B cell (primary cell): Measurements from ENCODE around the gene TAOK2. TPM values are rescaled to one million over a fixed set of nuclear protein-coding genes. Genes with fewer than 3 reads are reported as not detected.

Experiments
- ATAC-seq: fragments of 200-7000 bp; cut with Tn5 transposase; one replicate; pipeline ENCODE4 v1.10.0; 2021; ENCODE audit warnings: low read depth, mild to moderate bottlenecking, moderate number of reproducible peaks, moderate library complexity
- CTCF ChIA-PET: fragments of 350-600 bp; sonication (Branson Sonifier 250); formaldehyde crosslinking; loops from one replicate; lab custom pipeline; 2021; ENCODE audit warnings: antibody characterized with exemption, inconsistent platforms; lab: Charles Lee
- POLR2A ChIA-PET: fragments of 350-600 bp; sonication (Branson Sonifier 250); formaldehyde crosslinking; loops from one replicate; lab custom pipeline; 2021; ENCODE audit warnings: antibody characterized with exemption; lab: Charles Lee
- DNase-seq: peaks from one replicate; pipeline ENCODE4 v3.0.0; 2013
- H2AFZ ChIP-seq: 2 replicates; pipeline ENCODE4 v1.6.1; 2012; ENCODE audit warnings: mild to moderate bottlenecking, low read depth, low read length; ENCODE audit not compliant: insufficient read depth, poor library complexity, severe bottlenecking
- H3K27ac ChIP-seq, 2 donors: 1 replicate in 1 of 2; 2 replicates in 1 of 2; pipeline ENCODE4 v1.5.1; 2012 to 2013; ENCODE audit warnings: low read length in 2 of 2, mild to moderate bottlenecking in 2 of 2, moderate library complexity in 1 of 2
- H3K27me3 ChIP-seq, 4 experiments: fragments of 200-600 bp in 1 of 4; sonication (generic) in 1 of 4; replicated peaks in 1 of 4; 1 replicate in 2 of 4; 2 replicates in 2 of 4; pipeline versions ENCODE4 v1.6.1 to v1.7.0; 2013 to 2016; ENCODE audit warnings: low read length in 3 of 4, mild to moderate bottlenecking in 2 of 4, mixed read lengths in 1 of 4, moderate library complexity in 1 of 4; ENCODE audit not compliant: insufficient read depth in 4 of 4, control insufficient read depth in 3 of 4; ENCODE audit errors: control extremely low read depth in 1 of 4
- H3K36me3 ChIP-seq, 2 experiments: replicated peaks in 1 of 2; 1 replicate in 1 of 2; 2 replicates in 1 of 2; pipeline versions ENCODE4 v1.6.1 to v1.7.1; 2013; ENCODE audit warnings: low read length in 1 of 2; ENCODE audit not compliant: insufficient read depth in 2 of 2, control insufficient read depth in 1 of 2; ENCODE audit errors: control extremely low read depth in 1 of 2, extremely low read depth in 1 of 2
- H3K4me1 ChIP-seq, 2 donors: fragments of 200-600 bp in 1 of 2; sonication (generic) in 1 of 2; 1 replicate in 1 of 2; 2 replicates in 1 of 2; pipeline versions ENCODE4 v1.5.1 to v1.6.1; 2013 to 2017; ENCODE audit warnings: low read length in 2 of 2; ENCODE audit not compliant: control insufficient read depth in 2 of 2, insufficient read depth in 2 of 2
- H3K4me2 ChIP-seq: replicated peaks from 2 replicates; pipeline ENCODE3; 2012; ENCODE audit warnings: mild to moderate bottlenecking, low read depth, low read length; ENCODE audit not compliant: poor library complexity, severe bottlenecking
- H3K4me3 ChIP-seq, 5 experiments: fragments of 200-600 bp in 1 of 5; sonication (generic) in 1 of 5; 1 replicate in 3 of 5; 2 replicates in 2 of 5; pipeline versions ENCODE4 v1.5.1 to v1.7.0; 2011 to 2016; ENCODE audit warnings: low read length in 4 of 5, mild to moderate bottlenecking in 4 of 5, low read depth in 2 of 5, control low read depth in 1 of 5, moderate library complexity in 1 of 5; ENCODE audit not compliant: insufficient read depth in 1 of 5; ENCODE audit errors: control extremely low read depth in 1 of 5, extremely low read depth in 1 of 5
- H3K79me2 ChIP-seq: fragments of 200-600 bp; sonication (generic); one replicate; pipeline ENCODE4 v1.6.0; 2016; ENCODE audit warnings: low read length; ENCODE audit not compliant: control insufficient read depth, insufficient read depth
- H3K9ac ChIP-seq: fragments of 200-600 bp; sonication (generic); 2 replicates; pipeline ENCODE4 v1.6.1; 2017; ENCODE audit warnings: mild to moderate bottlenecking, low read length, moderate library complexity
- H3K9me3 ChIP-seq, 3 donors: one replicate each; pipeline versions ENCODE4 v1.6.1 to v1.7.1; 2013; ENCODE audit warnings: low read length in 2 of 3; ENCODE audit not compliant: control insufficient read depth in 2 of 3, insufficient read depth in 1 of 3; ENCODE audit errors: control extremely low read depth in 1 of 3
- H4K20me1 ChIP-seq: 2 replicates; pipeline ENCODE4 v1.6.0; 2012; ENCODE audit warnings: mild to moderate bottlenecking, low read length; ENCODE audit not compliant: insufficient read depth, control insufficient read depth, poor library complexity, severe bottlenecking
- H3K27ac Mint-ChIP-seq: one replicate; pipeline ENCODE4 v1.8.0; 2021; ENCODE audit warnings: mixed read lengths
- H3K27me3 Mint-ChIP-seq: one replicate; pipeline ENCODE4 v1.8.0; 2021; ENCODE audit warnings: mixed read lengths
- H3K4me1 Mint-ChIP-seq: one replicate; pipeline ENCODE4 v1.8.0; 2021; ENCODE audit warnings: mixed read lengths
- H3K4me3 Mint-ChIP-seq: one replicate; pipeline ENCODE4 v1.8.0; 2021; ENCODE audit warnings: mixed read lengths
- H3K9me3 Mint-ChIP-seq: one replicate; pipeline ENCODE4 v1.8.0; 2022; ENCODE audit warnings: mixed read lengths; ENCODE audit not compliant: insufficient read depth
- EZH2 ChIP-seq: IDR thresholded peaks from 2 replicates; pipeline ENCODE4 v1.6.1; 2012; ENCODE audit warnings: borderline replicate concordance, low read depth, mild to moderate bottlenecking, moderate library complexity, low read length; ENCODE audit not compliant: insufficient read depth, poor library complexity, severe bottlenecking
- WGBS: methylation state at CpG from one replicate; pipeline ENCODE4 v1.1.5; 2013; ENCODE audit warnings: missing lambda C conversion rate; ENCODE audit not compliant: insufficient coverage; 5-methylcytosine and 5-hydroxymethylcytosine counted together
- intact Hi-C: fragments of 100-400 bp; cut with micrococcal nuclease; formaldehyde crosslinking; loops from one replicate; pipeline ENCODE4 v1.10.0; 2022
- polyA plus RNA-seq: library from polyadenylated mRNA; depleted of rRNA; stranded (reverse); fragments of >200 nt; gene quantifications from 2 replicates; pipeline ENCODE4 v1.2.3, GENCODE V29; 2012
- total RNA-seq, 2 donors: library from RNA; stranded (reverse); fragments of 120-200 nt in 1 of 2; gene quantifications; 1 replicate in 1 of 2; 2 replicates in 1 of 2; pipeline versions ENCODE4 v1.2.3 to v1.2.4, GENCODE V29; 2013 to 2022
- TF ChIP-seq, protein P1 (sequence below): fragments of 200-600 bp; IDR thresholded peaks from one replicate; pipeline ENCODE4 v1.8.0; 2022; ENCODE audit warnings: antibody characterized with exemption, mild to moderate bottlenecking

TAOK2 gene
- total and polyA plus RNA-seq, 2 donors (not counting 1 experiment from before 2014, with no cell fraction given) = 30.3 to 50.8 TPM

GRCh38 chr16:29947897-29948296 is 25.8 kb upstream of the TAOK2 start:
- ChIA-PET CTCF (interaction anchor here (0.7 kb wide), 2 partner anchors 92 to 231 kb away, joined by 5 to 8 read pairs; no protein-coding TSS in a partner anchor), POLR2A (no interaction called here)
- WGBS = 100% methylated on average over 2 of the region's 2 CpGs

GRCh38 chr16:29950806-29951461 is 22.7 kb upstream of the TAOK2 start:
- ATAC-seq (no peak), DNase-seq (no peak)
- Histone ChIP-seq H3K4me3 (no peak overlapping the region), H3K27me3 (no peaks in the 10 kb centered on the region), H3K4me1 (no peaks in the 10 kb centered on the region), H3K27ac (no peak overlapping the region), H3K79me2 (no peaks in the 10 kb centered on the region), H3K36me3 (no peaks in the 10 kb centered on the region), H3K9ac (no peak overlapping the region), H3K4me2 (no peak overlapping the region), H3K9me3 (peaks cover 0 to 9% (median 0%) of the 10 kb centered on the region in 3 donors), H2AFZ (no peak overlapping the region), H4K20me1 (no peaks in the 10 kb centered on the region)
- no peak for TF ChIP-seq EZH2
- TF ChIP-seq, protein P1, sequence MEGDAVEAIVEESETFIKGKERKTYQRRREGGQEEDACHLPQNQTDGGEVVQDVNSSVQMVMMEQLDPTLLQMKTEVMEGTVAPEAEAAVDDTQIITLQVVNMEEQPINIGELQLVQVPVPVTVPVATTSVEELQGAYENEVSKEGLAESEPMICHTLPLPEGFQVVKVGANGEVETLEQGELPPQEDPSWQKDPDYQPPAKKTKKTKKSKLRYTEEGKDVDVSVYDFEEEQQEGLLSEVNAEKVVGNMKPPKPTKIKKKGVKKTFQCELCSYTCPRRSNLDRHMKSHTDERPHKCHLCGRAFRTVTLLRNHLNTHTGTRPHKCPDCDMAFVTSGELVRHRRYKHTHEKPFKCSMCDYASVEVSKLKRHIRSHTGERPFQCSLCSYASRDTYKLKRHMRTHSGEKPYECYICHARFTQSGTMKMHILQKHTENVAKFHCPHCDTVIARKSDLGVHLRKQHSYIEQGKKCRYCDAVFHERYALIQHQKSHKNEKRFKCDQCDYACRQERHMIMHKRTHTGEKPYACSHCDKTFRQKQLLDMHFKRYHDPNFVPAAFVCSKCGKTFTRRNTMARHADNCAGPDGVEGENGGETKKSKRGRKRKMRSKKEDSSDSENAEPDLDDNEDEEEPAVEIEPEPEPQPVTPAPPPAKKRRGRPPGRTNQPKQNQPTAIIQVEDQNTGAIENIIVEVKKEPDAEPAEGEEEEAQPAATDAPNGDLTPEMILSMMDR = no peak
- H3K27ac Mint-ChIP-seq = no peak overlapping the region
- intact Hi-C loops = no loop called here
- CTCF ChIA-PET = no interaction called here
- peaks cover 10% of the 10 kb centered on the region for H3K27me3 Mint-ChIP-seq
- H3K4me1 Mint-ChIP-seq = no peaks in the 10 kb centered on the region
- 91% methylated on average over 4 of the region's 4 CpGs for WGBS
- H3K9me3 Mint-ChIP-seq = peaks cover 5% of the 10 kb centered on the region
- POLR2A ChIA-PET = no interaction called here
- no peak overlapping the region for H3K4me3 Mint-ChIP-seq

More at GRCh38 chr16:29947897-29948296, 25.8 kb upstream of the TAOK2 start:
- Histone ChIP-seq H2AFZ (no peak overlapping the region), H3K27me3 (no peaks in the 10 kb centered on the region), H3K4me2 (no peak overlapping the region), H3K36me3 (no peaks in the 10 kb centered on the region), H3K4me3 (no peak overlapping the region), H3K27ac (no peak overlapping the region), H4K20me1 (no peaks in the 10 kb centered on the region), H3K9me3 (peaks cover 0 to 9% (median 0%) of the 10 kb centered on the region in 3 donors), H3K9ac (no peak overlapping the region), H3K79me2 (no peaks in the 10 kb centered on the region), H3K4me1 (no peaks in the 10 kb centered on the region)
- intact Hi-C loops = no loop called here
- Mint-ChIP-seq H3K4me3 (no peak overlapping the region), H3K4me1 (no peaks in the 10 kb centered on the region), H3K9me3 (peaks cover 5% of the 10 kb centered on the region), H3K27ac (no peak overlapping the region), H3K27me3 (peaks cover 10% of the 10 kb centered on the region)
- no peak for TF ChIP-seq EZH2
- TF ChIP-seq, protein P1 = no peak
- ATAC-seq (no peak), DNase-seq (no peak)
